ENCODE data around the gene GTPBP3.

DNA sequence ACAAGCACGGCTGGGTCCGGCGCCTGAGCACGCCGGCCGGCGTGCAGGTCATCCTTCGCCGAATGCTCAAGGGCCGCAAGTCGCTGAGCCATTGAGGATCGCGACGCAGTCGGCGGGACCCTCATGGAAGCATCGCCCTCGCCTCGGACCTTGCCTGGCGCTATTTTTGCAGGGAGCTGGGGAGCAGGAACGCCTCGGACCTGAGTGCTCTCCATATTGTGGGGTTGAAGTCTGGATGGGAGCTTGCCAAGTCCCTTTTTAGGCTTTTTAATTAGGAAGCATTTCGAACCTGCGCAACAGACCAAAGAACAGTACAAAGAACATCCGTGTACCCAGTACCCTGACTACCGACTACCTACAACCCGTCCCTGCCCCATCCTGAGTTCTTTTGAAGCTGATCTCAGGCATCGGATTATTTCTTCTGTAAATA, 31.1 kb upstream of the GTPBP3 start:
- TF ChIP-seq, protein P1, sequence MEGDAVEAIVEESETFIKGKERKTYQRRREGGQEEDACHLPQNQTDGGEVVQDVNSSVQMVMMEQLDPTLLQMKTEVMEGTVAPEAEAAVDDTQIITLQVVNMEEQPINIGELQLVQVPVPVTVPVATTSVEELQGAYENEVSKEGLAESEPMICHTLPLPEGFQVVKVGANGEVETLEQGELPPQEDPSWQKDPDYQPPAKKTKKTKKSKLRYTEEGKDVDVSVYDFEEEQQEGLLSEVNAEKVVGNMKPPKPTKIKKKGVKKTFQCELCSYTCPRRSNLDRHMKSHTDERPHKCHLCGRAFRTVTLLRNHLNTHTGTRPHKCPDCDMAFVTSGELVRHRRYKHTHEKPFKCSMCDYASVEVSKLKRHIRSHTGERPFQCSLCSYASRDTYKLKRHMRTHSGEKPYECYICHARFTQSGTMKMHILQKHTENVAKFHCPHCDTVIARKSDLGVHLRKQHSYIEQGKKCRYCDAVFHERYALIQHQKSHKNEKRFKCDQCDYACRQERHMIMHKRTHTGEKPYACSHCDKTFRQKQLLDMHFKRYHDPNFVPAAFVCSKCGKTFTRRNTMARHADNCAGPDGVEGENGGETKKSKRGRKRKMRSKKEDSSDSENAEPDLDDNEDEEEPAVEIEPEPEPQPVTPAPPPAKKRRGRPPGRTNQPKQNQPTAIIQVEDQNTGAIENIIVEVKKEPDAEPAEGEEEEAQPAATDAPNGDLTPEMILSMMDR (IDR thresholded peaks at IDR 0.05), result no peak
- no peak for TF ChIP-seq ZFX (IDR thresholded peaks at IDR 0.05; ENCODE audit: borderline replicate concordance)

All from 22Rv1 (cell line).